HUES48 (cell line): ENCODE measurements around the gene FN3K.
"Not testable (repeated sequence)": the region's sequence is repeated elsewhere in the genome, so short reads cannot be mapped to it uniquely, and the experiment has no call there.

Experiments
- H3K27ac ChIP-seq: one replicate; pipeline ENCODE4 v1.7.0; 2013; ENCODE audit warnings: low read depth, low read length, inconsistent platforms
- H3K27me3 ChIP-seq: 2 replicates; pipeline ENCODE4 v1.6.1; 2013; ENCODE audit warnings: mild to moderate bottlenecking, low read length; ENCODE audit not compliant: control insufficient read depth, insufficient read depth
- H3K36me3 ChIP-seq: 2 replicates; pipeline ENCODE4 v1.6.1; 2013; ENCODE audit warnings: low read length; ENCODE audit not compliant: control insufficient read depth, insufficient read depth
- H3K4me1 ChIP-seq: 2 replicates; pipeline ENCODE4 v1.6.1; 2013; ENCODE audit warnings: mild to moderate bottlenecking, low read length; ENCODE audit not compliant: control insufficient read depth, insufficient read depth
- H3K4me3 ChIP-seq: 2 replicates; pipeline ENCODE4 v1.5.1; 2013; ENCODE audit warnings: mild to moderate bottlenecking, low read depth, low read length
- H3K9ac ChIP-seq: 2 replicates; pipeline ENCODE4 v1.6.1; 2013; ENCODE audit warnings: mild to moderate bottlenecking, low read depth, low read length, moderate library complexity
- H3K9me3 ChIP-seq: 2 replicates; pipeline ENCODE4 v1.6.1; 2013; ENCODE audit warnings: low read length; ENCODE audit not compliant: control insufficient read depth, insufficient read depth

The FN3K gene

GRCh38 chr17:82744736-82745135 lies 9.3 kb downstream of the FN3K start:
- not testable (repeated sequence) for H3K4me1 ChIP-seq, H3K9ac ChIP-seq, H3K4me3 ChIP-seq, H3K27ac ChIP-seq, H3K27me3 ChIP-seq
- Histone ChIP-seq H3K9me3 (peaks cover 16% of the 10 kb centered on the region), H3K36me3 (peaks cover 28% of the 10 kb centered on the region)

- Histone ChIP-seq H3K27me3 (no peaks in the 10 kb centered on the region), H3K9me3 (peaks cover 15% of the 10 kb centered on the region), H3K4me3 (no peak overlapping the region), H3K9ac (no peak overlapping the region), H3K27ac (no peak overlapping the region), H3K36me3 (peaks cover 20% of the 10 kb centered on the region), H3K4me1 (0 out of 2 replicates have a peak, but pooled peaks cover 4% of the 10 kb centered on the region)
Observed at GRCh38 chr17:82745524-82745923, 10.1 kb downstream of the FN3K start.

- H3K4me3 ChIP-seq, result no peak overlapping the region
- no peak overlapping the region for H3K9ac ChIP-seq
- H3K27ac ChIP-seq, result no peak overlapping the region
- H3K36me3 ChIP-seq, result no peaks in the 10 kb centered on the region
- H3K9me3 ChIP-seq, result peaks cover 4% of the 10 kb centered on the region; the same call in 1 of the 2 replicates
- 0 out of 2 replicates have a peak, but pooled peaks cover 4% of the 10 kb centered on the region for H3K4me1 ChIP-seq
- no peaks in the 10 kb centered on the region for H3K27me3 ChIP-seq
Observed at GRCh38 chr17:82748756-82749155, 13.3 kb downstream of the FN3K start.

- Histone ChIP-seq H3K9ac (no peak overlapping the region), H3K4me1 (peaks cover 14% of the 10 kb centered on the region), H3K36me3 (no peaks in the 10 kb centered on the region), H3K4me3 (peak overlapping the region; percentile 2; the same call in 1 of the 2 replicates), H3K27ac (no peak overlapping the region), H3K9me3 (peaks cover 4% of the 10 kb centered on the region; the same call in 1 of the 2 replicates), H3K27me3 (no peaks in the 10 kb centered on the region)
Observed at GRCh38 chr17:82750241-82750908, 15.0 kb downstream of the FN3K start.

GRCh38 chr17:82751171-82751570 lies 15.8 kb downstream of the FN3K start:
- peaks cover 2% of the 10 kb centered on the region; the same call in 1 of the 2 replicates for H3K9me3 ChIP-seq
- H3K9ac ChIP-seq, result no peak overlapping the region
- H3K27ac ChIP-seq, result no peak overlapping the region
- no peaks in the 10 kb centered on the region for H3K27me3 ChIP-seq
- no peaks in the 10 kb centered on the region for H3K36me3 ChIP-seq
- H3K4me1 ChIP-seq, result peaks cover 20% of the 10 kb centered on the region
- H3K4me3 ChIP-seq, result peak overlapping the region; percentile 68

- Histone ChIP-seq H3K27me3 (no peaks in the 10 kb centered on the region), H3K9me3 (no peaks in the 10 kb centered on the region), H3K9ac (peak within 1 kb of the TSS; percentile 81), H3K4me1 (peaks cover 21% of the 10 kb centered on the region), H3K27ac (peak within 1 kb of the TSS; percentile 78), H3K4me3 (peak within 1 kb of the TSS; percentile 90), H3K36me3 (peaks cover 2% of the 10 kb centered on the region; the same call in 1 of the 2 replicates)
Observed at GRCh38 chr17:82751571-82752370, 16.4 kb downstream of the FN3K start, which contains the start of gene TBCD. TSS of gene TBCD (plus strand) at chr17:82752065. CDS start at chr17:82752194, 129 bp downstream.

GRCh38 chr17:82752371-82753200 lies 17.2 kb downstream of the FN3K start:
- H3K4me3 ChIP-seq, result peak overlapping the region; percentile 90
- peaks cover 7% of the 10 kb centered on the region; the same call in 1 of the 2 replicates for H3K36me3 ChIP-seq
- peak overlapping the region; percentile 81 for H3K9ac ChIP-seq
- H3K27ac ChIP-seq, result peak overlapping the region; percentile 78
- H3K27me3 ChIP-seq, result no peaks in the 10 kb centered on the region
- no peaks in the 10 kb centered on the region for H3K9me3 ChIP-seq
- peaks cover 21% of the 10 kb centered on the region for H3K4me1 ChIP-seq

GRCh38 chr17:82753201-82753464 lies 17.7 kb downstream of the FN3K start:
- Histone ChIP-seq H3K36me3 (peaks cover 12% of the 10 kb centered on the region; the same call in 1 of the 2 replicates), H3K27ac (no peak overlapping the region), H3K27me3 (no peaks in the 10 kb centered on the region), H3K4me3 (peak overlapping the region; percentile 90), H3K9ac (no peak overlapping the region), H3K9me3 (no peaks in the 10 kb centered on the region), H3K4me1 (peaks cover 21% of the 10 kb centered on the region)

- no peaks in the 10 kb centered on the region for H3K9me3 ChIP-seq
- peaks cover 21% of the 10 kb centered on the region for H3K4me1 ChIP-seq
- H3K36me3 ChIP-seq, result peaks cover 12% of the 10 kb centered on the region; the same call in 1 of the 2 replicates
- H3K27ac ChIP-seq, result peak overlapping the region; percentile 74
- H3K9ac ChIP-seq, result no peak overlapping the region; the same call in 1 of the 2 replicates
- peak overlapping the region; percentile 43 for H3K4me3 ChIP-seq
- no peaks in the 10 kb centered on the region for H3K27me3 ChIP-seq
Observed at GRCh38 chr17:82754297-82755208, 19.1 kb downstream of the FN3K start.

GRCh38 chr17:82756166-82756565 lies 20.8 kb downstream of the FN3K start:
- Histone ChIP-seq H3K9ac (no peak overlapping the region), H3K36me3 (peaks cover 23% of the 10 kb centered on the region), H3K27me3 (no peaks in the 10 kb centered on the region), H3K4me3 (no peak overlapping the region), H3K9me3 (no peaks in the 10 kb centered on the region), H3K4me1 (peaks cover 21% of the 10 kb centered on the region), H3K27ac (no peak overlapping the region)
